Fibroblast of lung (primary cell): ENCODE data around the gene FAM83B. TPM values are rescaled to one million over a fixed set of nuclear protein-coding genes. Genes with fewer than 3 reads are reported as not detected.

ENCODE experiments used
- DNase-seq, 2 donors: peaks; one replicate each; pipeline versions ENCODE4 v3.0.0 to v3.0.0-alpha.2; 2010; ENCODE audit warnings: low read depth in 2 of 2
- H2AFZ ChIP-seq: 2 replicates; pipeline ENCODE4 v1.5.1; 2012; ENCODE audit warnings: low read length, control low read depth, inconsistent platforms
- H3K27ac ChIP-seq: 2 replicates; pipeline ENCODE4 v1.5.1; 2011; ENCODE audit warnings: low read length, control low read depth; ENCODE audit not compliant: insufficient read depth
- H3K27me3 ChIP-seq: 2 replicates; pipeline ENCODE4 v1.5.1; 2011; ENCODE audit warnings: mild to moderate bottlenecking, low read length; ENCODE audit not compliant: control insufficient read depth, insufficient read depth
- H3K36me3 ChIP-seq: 2 replicates; pipeline ENCODE4 v1.5.1; 2011; ENCODE audit warnings: low read length; ENCODE audit not compliant: control insufficient read depth, insufficient read depth
- H3K4me1 ChIP-seq: 2 replicates; pipeline ENCODE4 v1.5.1; 2011; ENCODE audit warnings: low read length; ENCODE audit not compliant: control insufficient read depth, insufficient read depth; ENCODE audit errors: extremely low read depth
- H3K4me2 ChIP-seq: 2 replicates; pipeline ENCODE4 v1.5.1; 2011; ENCODE audit warnings: low read length, control low read depth; ENCODE audit not compliant: insufficient read depth; ENCODE audit errors: extremely low read depth
- H3K4me3 ChIP-seq, 4 experiments: fragments of 200-600 bp in 1 of 4; sonication (generic) in 1 of 4; replicated peaks in 1 of 4; 2 replicates each; pipeline ENCODE4 v1.5.1; 2011 to 2016; ENCODE audit warnings: low read length in 4 of 4, low read depth in 3 of 4, mild to moderate bottlenecking in 3 of 4, control low read depth in 2 of 4, inconsistent platforms in 1 of 4, mixed read lengths in 1 of 4; ENCODE audit not compliant: insufficient read depth in 1 of 4; ENCODE audit errors: control extremely low read depth in 1 of 4
- H3K79me2 ChIP-seq: 2 replicates; pipeline ENCODE4 v1.5.1; 2012; ENCODE audit warnings: mild to moderate bottlenecking, low read length, inconsistent platforms; ENCODE audit not compliant: control insufficient read depth, insufficient read depth
- H3K9ac ChIP-seq: 2 replicates; pipeline ENCODE4 v1.5.1; 2011; ENCODE audit warnings: mild to moderate bottlenecking, low read length, control low read depth; ENCODE audit not compliant: insufficient read depth
- H3K9me3 ChIP-seq: 2 replicates; pipeline ENCODE4 v1.5.1; 2012; ENCODE audit warnings: low read depth, low read length; ENCODE audit not compliant: control insufficient read depth, insufficient read depth
- H4K20me1 ChIP-seq: 2 replicates; pipeline ENCODE4 v1.5.1; 2011; ENCODE audit warnings: low read length; ENCODE audit not compliant: control insufficient read depth, insufficient read depth; ENCODE audit errors: extremely low read depth
- EZH2 ChIP-seq: IDR thresholded peaks from 2 replicates; pipeline ENCODE4 v1.5.1; 2012; ENCODE audit warnings: low read length, control low read depth, mild to moderate bottlenecking; ENCODE audit errors: missing control alignments
- polyA plus RNA-seq, 2 donors: library from polyadenylated mRNA; depleted of rRNA in 1 of 2; stranded (reverse) in 1 of 2; unstranded in 1 of 2; fragments of >200 nt; gene quantifications; 2 replicates each; pipeline ENCODE4 v1.2.1, GENCODE V29; 2011 to 2012; ENCODE audit warnings: missing spikeins in 1 of 2
- total RNA-seq: library from RNA; depleted of rRNA; stranded (reverse); fragments of >200 nt; gene quantifications from 2 replicates; pipeline ENCODE4 v1.2.1, GENCODE V29; 2014
- TF ChIP-seq, protein P1 (sequence below), 2 donors: IDR thresholded peaks in 1 of 2; conservative IDR thresholded peaks in 1 of 2; 1 replicate in 1 of 2; 2 replicates in 1 of 2; pipeline ENCODE4 v1.5.1; 2011 to 2012; ENCODE audit warnings: low read length in 2 of 2, control low read depth in 1 of 2, inconsistent platforms in 1 of 2, low read depth in 1 of 2, mild to moderate bottlenecking in 1 of 2

Gene FAM83B
- total and polyA plus RNA-seq, 2 donors (not counting 1 experiment from before 2014, with no cell fraction given): under 0.01 TPM; not detected in 1

- TF ChIP-seq, protein P1, sequence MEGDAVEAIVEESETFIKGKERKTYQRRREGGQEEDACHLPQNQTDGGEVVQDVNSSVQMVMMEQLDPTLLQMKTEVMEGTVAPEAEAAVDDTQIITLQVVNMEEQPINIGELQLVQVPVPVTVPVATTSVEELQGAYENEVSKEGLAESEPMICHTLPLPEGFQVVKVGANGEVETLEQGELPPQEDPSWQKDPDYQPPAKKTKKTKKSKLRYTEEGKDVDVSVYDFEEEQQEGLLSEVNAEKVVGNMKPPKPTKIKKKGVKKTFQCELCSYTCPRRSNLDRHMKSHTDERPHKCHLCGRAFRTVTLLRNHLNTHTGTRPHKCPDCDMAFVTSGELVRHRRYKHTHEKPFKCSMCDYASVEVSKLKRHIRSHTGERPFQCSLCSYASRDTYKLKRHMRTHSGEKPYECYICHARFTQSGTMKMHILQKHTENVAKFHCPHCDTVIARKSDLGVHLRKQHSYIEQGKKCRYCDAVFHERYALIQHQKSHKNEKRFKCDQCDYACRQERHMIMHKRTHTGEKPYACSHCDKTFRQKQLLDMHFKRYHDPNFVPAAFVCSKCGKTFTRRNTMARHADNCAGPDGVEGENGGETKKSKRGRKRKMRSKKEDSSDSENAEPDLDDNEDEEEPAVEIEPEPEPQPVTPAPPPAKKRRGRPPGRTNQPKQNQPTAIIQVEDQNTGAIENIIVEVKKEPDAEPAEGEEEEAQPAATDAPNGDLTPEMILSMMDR (conservative IDR thresholded peaks at IDR 0.05 in 1 of 2, IDR thresholded peaks at IDR 0.05 in 1 of 2; ENCODE audit: low read depth in 1 of 2, low read length in 2 of 2): no peak
- no peak for TF ChIP-seq EZH2
- no peaks in the 10 kb centered on the region for H3K36me3 ChIP-seq
- H3K4me1 ChIP-seq: no peaks in the 10 kb centered on the region
- no peak overlapping the region for H3K9ac ChIP-seq
- no peaks in the 10 kb centered on the region for H3K79me2 ChIP-seq
- no peaks in the 10 kb centered on the region for H3K9me3 ChIP-seq
- H3K27me3 ChIP-seq: no peaks in the 10 kb centered on the region
- no peaks in the 10 kb centered on the region for H4K20me1 ChIP-seq
- H3K4me2 ChIP-seq: no peak overlapping the region
- no peak overlapping the region for H3K27ac ChIP-seq
- H2AFZ ChIP-seq: no peak overlapping the region
- no peak for DNase-seq
- no peak overlapping the region for H3K4me3 ChIP-seq
Measured at GRCh38 chr6:54891536-54891935, 45.0 kb downstream of the FAM83B start.

DNA sequence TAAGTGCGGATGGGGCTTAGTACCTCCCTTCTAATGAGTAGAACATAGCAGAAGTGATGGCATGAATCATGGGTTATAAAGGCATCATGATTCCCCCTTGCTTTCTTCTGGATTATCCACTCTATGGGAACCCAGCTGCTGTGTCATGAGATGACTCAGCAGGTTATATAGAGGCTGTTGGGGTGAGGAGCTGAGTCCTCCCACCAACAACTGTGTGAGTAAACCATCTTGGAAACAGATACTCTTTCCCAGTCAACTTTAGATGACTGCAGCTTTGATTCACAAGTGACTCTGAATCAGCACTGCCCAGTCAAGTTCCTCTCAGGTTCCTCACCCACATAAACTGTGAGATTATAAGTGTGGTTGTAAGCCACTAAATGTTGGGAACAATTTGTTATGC, 46.3 kb downstream of the FAM83B start:
- Histone ChIP-seq H3K4me3 (no peak overlapping the region), H3K4me2 (no peak overlapping the region), H3K79me2 (no peaks in the 10 kb centered on the region), H3K36me3 (no peaks in the 10 kb centered on the region), H3K27ac (no peak overlapping the region), H3K9me3 (no peaks in the 10 kb centered on the region), H3K9ac (no peak overlapping the region), H2AFZ (no peak overlapping the region), H3K27me3 (no peaks in the 10 kb centered on the region), H4K20me1 (no peaks in the 10 kb centered on the region), H3K4me1 (no peaks in the 10 kb centered on the region)
- DNase-seq: peak; percentile 63 to 80
- TF ChIP-seq, protein P1 (conservative IDR thresholded peaks at IDR 0.05 in 1 of 2, IDR thresholded peaks at IDR 0.05 in 1 of 2; ENCODE audit: low read depth in 1 of 2, low read length in 2 of 2): no peak
- TF ChIP-seq EZH2: no peak

DNA sequence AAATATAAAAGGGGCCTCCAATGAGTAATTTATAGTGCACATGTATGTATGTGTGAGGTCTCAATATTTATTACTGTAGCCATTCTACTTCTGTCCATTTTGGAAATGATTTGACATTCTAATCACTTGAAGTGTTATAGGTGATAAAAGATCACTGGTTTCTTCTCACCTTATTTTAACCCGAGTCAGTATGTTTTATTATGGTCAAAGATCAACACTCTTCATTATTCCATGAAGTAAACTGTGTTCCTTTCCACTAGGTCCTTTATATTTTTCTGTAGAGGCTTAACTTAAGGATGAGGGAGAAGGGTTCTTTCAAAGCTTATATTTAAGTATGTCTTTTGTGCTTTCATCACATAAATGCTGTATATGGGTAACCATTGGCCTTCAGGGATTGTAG, 47.2 kb downstream of the FAM83B start:
- H3K4me3 ChIP-seq: no peak overlapping the region
- TF ChIP-seq, protein P1 (conservative IDR thresholded peaks at IDR 0.05 in 1 of 2, IDR thresholded peaks at IDR 0.05 in 1 of 2; ENCODE audit: low read depth in 1 of 2, low read length in 2 of 2): no peak
- TF ChIP-seq EZH2: no peak
- no peaks in the 10 kb centered on the region for H3K79me2 ChIP-seq
- no peak overlapping the region for H3K27ac ChIP-seq
- no peak overlapping the region for H3K9ac ChIP-seq
- no peaks in the 10 kb centered on the region for H3K27me3 ChIP-seq
- peaks cover 2% of the 10 kb centered on the region for H3K4me1 ChIP-seq
- no peaks in the 10 kb centered on the region for H4K20me1 ChIP-seq
- H3K9me3 ChIP-seq: no peaks in the 10 kb centered on the region
- no peak for DNase-seq
- H2AFZ ChIP-seq: no peak overlapping the region
- no peak overlapping the region for H3K4me2 ChIP-seq
- H3K36me3 ChIP-seq: no peaks in the 10 kb centered on the region
